GM21390 (cell line): ENCODE measurements around the gene ANO5.

Source experiments
- ATAC-seq: cut with Tn5 transposase; IDR thresholded peaks from one replicate; pipeline ENCODE4 v1.9.1; 2021; ENCODE audit not compliant: unreplicated experiment

ANO5 gene

DNA sequence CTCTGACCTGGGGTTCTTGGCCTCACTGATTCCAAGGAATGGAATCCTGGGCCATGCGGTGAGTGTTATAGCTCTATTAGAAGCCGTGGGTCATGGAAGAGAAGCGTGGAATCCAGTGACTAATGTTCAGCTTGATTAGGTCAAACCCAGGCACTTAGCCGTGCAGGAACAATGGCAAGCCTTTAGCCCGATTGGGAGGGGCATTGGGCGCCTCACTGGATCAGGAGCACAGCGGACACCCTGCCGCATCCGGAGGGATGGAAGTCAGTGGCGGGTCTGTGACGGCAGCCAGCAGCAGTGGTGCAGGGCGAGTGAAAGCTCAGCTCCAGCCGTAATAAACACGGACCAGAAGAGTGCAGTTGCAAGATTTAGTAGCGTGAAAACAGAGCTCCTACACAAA, 124.8 kb downstream of the ANO5 start:
- no peak for ATAC-seq

- no peak for ATAC-seq
Measured at GRCh38 chr11:22331771-22332170, 138.9 kb downstream of the ANO5 start.
